HG02943 (cell line): ENCODE data around the gene PRTFDC1.

Experiments
- ATAC-seq: cut with Tn5 transposase; IDR thresholded peaks from one replicate; pipeline ENCODE4 v1.9.1; 2021; ENCODE audit warnings: mild to moderate bottlenecking, low read depth, moderate library complexity; ENCODE audit not compliant: unreplicated experiment

The PRTFDC1 gene

GRCh38 chr10:24804956-24805355 is 147.4 kb downstream of the PRTFDC1 start:
- ATAC-seq: no peak

GRCh38 chr10:24804392-24804791 is 148.0 kb downstream of the PRTFDC1 start:
- ATAC-seq: no peak

- no peak for ATAC-seq
Observed at GRCh38 chr10:24802378-24802777, 150.0 kb downstream of the PRTFDC1 start.

GRCh38 chr10:24800861-24801260 is 151.5 kb downstream of the PRTFDC1 start:
- ATAC-seq: no peak
